NCI-H510A (cell line): ENCODE data around the gene RGS11.

Experiments used
- DNase-seq: peaks from one replicate; lab custom pipeline; 2025; lab: John Stamatoyannopoulos, UW

Gene RGS11

GRCh38 chr16:275786-276232, at the start of gene RGS11:
Gene RGS11 (minus strand): TSS chr16:275944. CDS start chr16:275911, 33 bp downstream.
- DNase-seq = no peak

GRCh38 chr16:324451-325334, 48.9 kb upstream of the RGS11 start:
- DNase-seq = no peak

- DNase-seq = no peak
Measured at GRCh38 chr16:324201-324450, 48.4 kb upstream of the RGS11 start.

- DNase-seq = no peak
Measured at GRCh38 chr16:322476-323143, 46.9 kb upstream of the RGS11 start.

- DNase-seq = no peak
Measured at GRCh38 chr16:321532-321931, 45.8 kb upstream of the RGS11 start.

- no peak for DNase-seq
Measured at GRCh38 chr16:320206-320605, 44.5 kb upstream of the RGS11 start.

- no peak for DNase-seq
Measured at GRCh38 chr16:318628-319027, 42.9 kb upstream of the RGS11 start.

- no peak for DNase-seq
Measured at GRCh38 chr16:317583-317982, 41.8 kb upstream of the RGS11 start.

- no peak for DNase-seq
Measured at GRCh38 chr16:316741-317464, 41.2 kb upstream of the RGS11 start.

- no peak for DNase-seq
Measured at GRCh38 chr16:314795-315299, 39.1 kb upstream of the RGS11 start.

GRCh38 chr16:314351-314750, 38.6 kb upstream of the RGS11 start:
- no peak for DNase-seq

GRCh38 chr16:311725-312124, 36.0 kb upstream of the RGS11 start:
- no peak for DNase-seq

GRCh38 chr16:309476-309875, 33.7 kb upstream of the RGS11 start:
- no peak for DNase-seq

GRCh38 chr16:307691-308312, 32.1 kb upstream of the RGS11 start:
- no peak for DNase-seq

- no peak for DNase-seq
Measured at GRCh38 chr16:306911-307370, 31.2 kb upstream of the RGS11 start.

- DNase-seq = no peak
Measured at GRCh38 chr16:305916-306626, 30.3 kb upstream of the RGS11 start.

- no peak for DNase-seq
Measured at GRCh38 chr16:303760-304505, 28.2 kb upstream of the RGS11 start.

- no peak for DNase-seq
Measured at GRCh38 chr16:301950-302349, 26.2 kb upstream of the RGS11 start.

GRCh38 chr16:301235-301634, 25.5 kb upstream of the RGS11 start:
- no peak for DNase-seq

- no peak for DNase-seq
Measured at GRCh38 chr16:297832-298231, 22.1 kb upstream of the RGS11 start.
